ENCODE data around the gene PRDM15. TPM values are rescaled to one million over a fixed set of nuclear protein-coding genes. Genes with fewer than 3 reads are reported as not detected.
A peak's percentile ranks its signal among the peaks of the same experiment; 100 is the strongest.

The PRDM15 gene
- total RNA-seq, 1 experiment from 2014 or later, result 11.2 TPM

- Histone ChIP-seq H3K4me1 (ENCODE audit: control insufficient read depth, insufficient read depth, low read length) (peaks cover 5% of the 10 kb centered on the region; the same call in 1 of the 2 replicates), H3K27ac (ENCODE audit: low read length) (peak overlapping the region; percentile 23; the same call in 1 of the 2 replicates), H3K27me3 (ENCODE audit: control insufficient read depth, insufficient read depth, low read length) (no peaks in the 10 kb centered on the region), H3K9me3 (ENCODE audit: control insufficient read depth, insufficient read depth, low read depth, low read length) (no peaks in the 10 kb centered on the region), H3K36me3 (ENCODE audit: control insufficient read depth, insufficient read depth, low read length) (no peaks in the 10 kb centered on the region), H3K4me3 (ENCODE audit: low read depth in 2 of 2, low read length in 2 of 2) (no peak overlapping the region)
- POLR2A ChIA-PET, result no interaction called here
- ATAC-seq, result no peak
- TSS peak; percentile 57 for BruUV-seq (replicated peaks)
- no peak for TF ChIP-seq SIN3A (IDR thresholded peaks at IDR 0.05; ENCODE audit: borderline replicate concordance, insufficient read depth, low read depth, low read length)
- no peak for TF ChIP-seq CTCF (IDR thresholded peaks at IDR 0.05)
- TF ChIP-seq REST (IDR thresholded peaks at IDR 0.05; ENCODE audit: insufficient read depth in 1 of 2, low read depth in 2 of 2, low read length in 1 of 2), result no peak
- no peak for TF ChIP-seq POLR2AphosphoS5 (IDR thresholded peaks at IDR 0.05; ENCODE audit: low read depth, low read length)
- no peak for TF ChIP-seq TCF7L2 (IDR thresholded peaks at IDR 0.05; ENCODE audit: low read depth, low read length)
- in situ Hi-C loops (cut with HindIII; ENCODE audit: low pct_unique_long_range_greater_than_20kb, low sequenced_read_pairs), result no loop called here
- intact Hi-C loops (cut with micrococcal nuclease; ENCODE audit: unreplicated experiment), result loop anchor here (1.0 kb wide), 1 partner anchor 206 kb away; no protein-coding TSS in a partner anchor
- DNase-seq (ENCODE audit: low read depth, low spot score), result no peak
- CTCF ChIA-PET, result interaction anchor here (0.7 to 2.0 kb wide), 2 partner anchors 160 to 206 kb away, joined by 3 to 14 read pairs; no protein-coding TSS in a partner anchor
Measured at GRCh38 chr21:41817877-41818855, 61.0 kb downstream of the PRDM15 start.

DNA sequence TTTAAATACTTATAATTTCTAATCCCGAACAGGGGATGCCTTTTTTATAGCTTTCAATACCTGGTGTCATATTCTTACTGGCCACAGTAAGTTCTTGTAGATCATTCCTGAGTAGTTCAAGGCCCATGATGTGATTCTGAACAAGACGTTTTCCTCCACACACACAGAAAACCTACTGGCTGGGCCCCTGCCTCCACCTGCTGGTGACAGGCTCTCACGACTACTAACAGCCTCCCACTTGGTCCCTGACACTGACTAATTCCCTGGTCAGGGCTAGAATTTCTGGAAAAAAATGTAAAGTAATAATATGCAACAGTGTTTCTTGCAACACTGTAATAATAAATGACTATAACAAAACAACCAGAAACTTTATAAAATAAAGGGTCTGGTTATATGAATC is 61.9 kb downstream of the PRDM15 start:
- Histone ChIP-seq H3K36me3 (ENCODE audit: control insufficient read depth, insufficient read depth, low read length) (no peaks in the 10 kb centered on the region), H3K4me1 (ENCODE audit: control insufficient read depth, insufficient read depth, low read length) (peaks cover 5% of the 10 kb centered on the region; the same call in 1 of the 2 replicates), H3K9me3 (ENCODE audit: control insufficient read depth, insufficient read depth, low read depth, low read length) (no peaks in the 10 kb centered on the region), H3K27ac (ENCODE audit: low read length) (peak overlapping the region; percentile 76), H3K27me3 (ENCODE audit: control insufficient read depth, insufficient read depth, low read length) (no peaks in the 10 kb centered on the region), H3K4me3 (ENCODE audit: low read depth in 2 of 2, low read length in 2 of 2) (no peak overlapping the region)
- DNase-seq (ENCODE audit: low read depth, low spot score), result no peak
- in situ Hi-C loops (cut with HindIII; ENCODE audit: low pct_unique_long_range_greater_than_20kb, low sequenced_read_pairs) (no loop called here), intact Hi-C loops (cut with micrococcal nuclease; ENCODE audit: unreplicated experiment) (loop anchor here (1.0 kb wide), 1 partner anchor 205 kb away; no protein-coding TSS in a partner anchor)
- TF ChIP-seq REST (IDR thresholded peaks at IDR 0.05; ENCODE audit: insufficient read depth in 1 of 2, low read depth in 2 of 2, low read length in 1 of 2), result no peak
- peak; percentile 76 for TF ChIP-seq CTCF (IDR thresholded peaks at IDR 0.05)
- no peak for TF ChIP-seq SIN3A (IDR thresholded peaks at IDR 0.05; ENCODE audit: borderline replicate concordance, insufficient read depth, low read depth, low read length)
- BruUV-seq (replicated peaks), result no TSS peak
- ChIA-PET CTCF (interaction anchor here (0.8 to 2.0 kb wide), 4 partner anchors 67 to 534 kb away, joined by 3 to 14 read pairs (median 6); no protein-coding TSS in a partner anchor), POLR2A (no interaction called here)
- ATAC-seq, result peak; percentile 92
